Upper lobe of left lung (tissue), 4 donors: Measurements from ENCODE around the gene GALE.

Experiments used
- CTCF ChIP-seq, 6 experiments: fragments of 450-650 bp in 4 of 6; fragments of 200-600 bp in 2 of 6; sonication (generic) in 2 of 6; IDR thresholded peaks; one replicate each; pipeline ENCODE4 v1.5.1; 2016 to 2019; ENCODE audit warnings: antibody characterized with exemption in 6 of 6
- EP300 ChIP-seq, 4 donors: sonication (generic); formaldehyde crosslinking; IDR thresholded peaks; one replicate each; pipeline ENCODE4 v1.5.1; 2017; ENCODE audit warnings: antibody characterized with exemption in 4 of 4, control low read depth in 2 of 4
- POLR2A ChIP-seq, 4 donors: fragments of 450-650 bp; IDR thresholded peaks; one replicate each; pipeline ENCODE4 v1.5.1; 2016 to 2017; ENCODE audit warnings: antibody characterized with exemption in 4 of 4, mild to moderate bottlenecking in 2 of 4
- POLR2AphosphoS5 ChIP-seq, 2 donors: sonication (generic); formaldehyde crosslinking; IDR thresholded peaks; one replicate each; pipeline ENCODE4 v1.5.1; 2017; ENCODE audit warnings: antibody characterized with exemption in 2 of 2

GRCh38 chr1:23784846-23785245 lies 15.7 kb downstream of the GALE start:
- no peak for TF ChIP-seq POLR2AphosphoS5 (IDR thresholded peaks at IDR 0.05)
- no peak for TF ChIP-seq CTCF (IDR thresholded peaks at IDR 0.05)
- no peak for TF ChIP-seq EP300 (IDR thresholded peaks at IDR 0.05)
- no peak for TF ChIP-seq POLR2A (IDR thresholded peaks at IDR 0.05)
